ENCODE results near the gene CD320.
"Not testable (repeated sequence)": the region's sequence is repeated elsewhere in the genome, so short reads cannot be mapped to it uniquely, and the experiment has no call there.

CD320 gene

GRCh38 chr19:8306235-8307054 is 1.7 kb downstream of the CD320 start:
- no peak for DNase-seq

DNA sequence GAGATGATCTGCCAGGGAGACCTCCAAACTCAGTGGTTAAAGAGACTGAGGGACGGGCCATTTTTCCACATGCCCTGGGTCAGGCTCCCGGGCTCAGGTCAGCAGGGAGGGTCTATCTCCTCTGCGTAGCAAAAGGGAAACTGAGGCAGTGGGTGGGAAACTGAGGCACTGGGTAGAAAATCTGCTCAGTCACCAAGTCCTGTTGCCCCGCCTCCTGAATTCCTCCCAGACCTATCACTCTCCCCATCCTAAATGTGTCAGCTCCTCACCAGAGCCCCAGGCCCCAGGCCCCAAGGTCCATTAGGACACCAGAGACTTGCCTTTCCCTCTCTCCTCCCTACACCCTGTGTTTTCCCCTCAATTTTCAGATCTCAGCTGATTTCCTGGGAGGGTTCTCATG is 2.4 kb downstream of the CD320 start:
- DNase-seq, result no peak

DNA sequence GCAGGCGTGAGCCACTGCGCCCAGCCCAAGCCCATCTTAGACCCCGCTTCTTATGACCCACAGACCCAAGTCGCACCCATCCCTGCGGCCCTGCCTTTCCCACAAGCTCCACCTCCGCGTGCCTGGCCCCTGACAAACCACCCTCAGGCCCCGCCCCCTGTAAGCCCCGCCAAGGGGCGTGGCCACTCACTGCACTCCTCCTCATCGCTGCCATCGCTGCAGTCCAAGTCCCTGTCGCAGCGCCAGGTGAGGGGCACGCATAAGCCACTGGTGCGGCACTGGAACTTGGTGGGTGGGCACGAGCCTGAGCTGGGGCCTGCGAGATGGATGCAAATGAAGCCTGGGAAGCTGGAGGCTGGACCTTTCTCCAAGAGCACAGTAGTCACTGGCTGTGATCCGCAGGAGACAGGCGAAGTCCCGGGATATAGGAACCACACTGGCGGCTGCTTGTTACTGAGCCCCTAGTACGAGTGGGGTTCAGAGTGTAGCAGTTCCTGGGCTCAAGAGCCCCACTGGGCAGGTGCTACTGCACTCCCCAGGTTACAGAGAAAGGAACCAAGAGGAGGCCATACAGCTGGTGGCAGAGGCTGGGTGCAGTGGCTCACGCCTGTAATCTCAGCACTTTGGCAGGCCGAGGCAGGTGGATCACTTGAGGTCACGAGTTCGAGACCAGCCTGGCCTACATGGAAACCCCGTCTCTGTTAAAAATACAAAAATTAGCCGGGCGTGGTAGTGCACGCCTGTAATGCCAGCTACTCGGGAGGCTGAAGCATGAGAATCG is 3.1 kb downstream of the CD320 start:
- no peak for DNase-seq

DNA sequence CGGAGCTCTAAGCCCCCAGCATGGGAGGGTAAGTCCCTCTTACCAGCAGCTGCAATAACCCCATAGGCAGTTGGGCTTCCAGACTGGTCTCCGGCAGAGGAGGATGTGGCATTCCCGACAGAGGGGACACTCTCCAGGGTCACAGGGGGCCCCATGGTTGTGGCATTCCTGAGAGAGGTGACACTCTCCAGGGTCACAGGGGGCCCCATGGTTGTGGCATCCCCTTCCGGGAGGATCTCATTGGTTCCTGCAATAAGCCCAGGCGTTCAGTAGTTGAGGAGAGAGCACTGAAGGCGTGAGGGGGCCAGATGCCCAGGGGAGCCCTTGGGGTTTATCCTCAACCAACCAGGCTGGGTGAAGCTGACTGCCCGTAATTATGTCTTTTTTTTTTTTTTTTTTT is 5.4 kb downstream of the CD320 start:
- no peak for DNase-seq

- DNase-seq, result no peak
These were observed 5.8 kb downstream of the CD320 start for GRCh38 chr19:8302357-8302691.

DNA sequence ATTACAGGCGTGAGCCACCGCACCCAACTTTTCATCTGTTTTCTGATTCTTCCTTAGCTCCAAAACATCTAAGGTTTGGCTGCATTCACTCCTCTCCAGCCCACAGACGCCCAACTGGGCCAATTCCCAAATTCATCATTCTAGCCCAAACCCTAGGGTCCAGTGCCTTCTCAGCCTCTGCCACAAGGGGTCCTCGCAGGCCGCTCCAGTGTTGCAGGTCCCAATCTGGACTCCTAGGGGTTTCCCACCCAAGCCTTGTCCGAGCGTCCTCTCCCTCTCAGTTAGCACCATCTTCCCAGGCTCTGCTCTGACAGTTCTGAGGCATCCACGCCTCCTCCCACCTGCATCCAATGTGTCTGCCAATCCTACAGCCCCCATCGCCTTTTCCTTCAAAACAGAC is 16.8 kb downstream of the CD320 start:
- not testable (repeated sequence) for DNase-seq

DNA sequence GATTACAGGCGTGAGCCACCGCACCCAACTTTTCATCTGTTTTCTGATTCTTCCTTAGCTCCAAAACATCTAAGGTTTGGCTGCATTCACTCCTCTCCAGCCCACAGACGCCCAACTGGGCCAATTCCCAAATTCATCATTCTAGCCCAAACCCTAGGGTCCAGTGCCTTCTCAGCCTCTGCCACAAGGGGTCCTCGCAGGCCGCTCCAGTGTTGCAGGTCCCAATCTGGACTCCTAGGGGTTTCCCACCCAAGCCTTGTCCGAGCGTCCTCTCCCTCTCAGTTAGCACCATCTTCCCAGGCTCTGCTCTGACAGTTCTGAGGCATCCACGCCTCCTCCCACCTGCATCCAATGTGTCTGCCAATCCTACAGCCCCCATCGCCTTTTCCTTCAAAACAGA is 31.6 kb downstream of the CD320 start:
- not testable (repeated sequence) for DNase-seq

DNA sequence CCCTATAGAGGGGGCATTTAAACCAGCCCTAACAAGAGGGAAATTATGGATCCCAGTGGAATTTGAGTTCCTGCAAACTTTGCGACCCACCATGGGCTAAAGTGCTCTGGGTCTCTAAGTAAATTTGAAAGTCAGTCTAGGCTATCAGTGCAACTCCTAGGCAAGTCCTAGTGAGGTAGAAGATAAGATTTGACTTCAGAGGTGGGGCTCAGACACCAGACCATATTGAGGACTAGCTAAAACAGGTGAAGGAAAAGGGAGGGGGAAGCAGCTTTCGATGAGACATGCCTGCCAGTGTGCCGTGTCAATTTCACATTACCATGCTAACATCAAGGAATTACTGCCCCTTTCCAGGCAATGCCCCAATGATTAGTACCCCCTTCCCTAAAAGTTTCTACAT is 38.4 kb downstream of the CD320 start:
- DNase-seq, result no peak

- no peak for DNase-seq
These were observed 42.3 kb downstream of the CD320 start for GRCh38 chr19:8265872-8266271.

- not testable (repeated sequence) for DNase-seq
These were observed 43.9 kb downstream of the CD320 start for GRCh38 chr19:8264248-8264647.

DNA sequence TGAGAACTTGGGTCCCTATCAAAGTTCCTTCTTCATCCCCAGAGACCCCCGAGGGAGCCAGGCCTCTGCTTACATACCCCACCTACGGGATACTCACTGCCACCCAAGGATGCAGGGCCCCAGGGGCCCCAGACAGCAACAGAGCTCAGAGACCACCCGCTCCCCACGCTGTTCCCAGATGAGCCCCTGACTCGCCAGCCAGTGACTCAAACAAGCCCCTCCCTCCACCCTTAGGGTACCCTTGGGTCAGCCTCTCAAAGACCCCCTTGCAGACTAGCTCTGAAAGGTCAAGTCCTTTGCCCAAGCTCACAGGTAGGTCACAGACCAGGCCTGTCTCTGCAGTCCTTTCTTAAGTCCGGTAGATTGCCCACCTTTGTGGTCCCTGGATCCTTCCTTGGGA is 45.7 kb downstream of the CD320 start:
- DNase-seq, result no peak

- DNase-seq, result no peak
These were observed 46.3 kb downstream of the CD320 start for GRCh38 chr19:8261881-8262280.

- DNase-seq, result no peak
These were observed 46.8 kb downstream of the CD320 start for GRCh38 chr19:8261347-8261746.

DNA sequence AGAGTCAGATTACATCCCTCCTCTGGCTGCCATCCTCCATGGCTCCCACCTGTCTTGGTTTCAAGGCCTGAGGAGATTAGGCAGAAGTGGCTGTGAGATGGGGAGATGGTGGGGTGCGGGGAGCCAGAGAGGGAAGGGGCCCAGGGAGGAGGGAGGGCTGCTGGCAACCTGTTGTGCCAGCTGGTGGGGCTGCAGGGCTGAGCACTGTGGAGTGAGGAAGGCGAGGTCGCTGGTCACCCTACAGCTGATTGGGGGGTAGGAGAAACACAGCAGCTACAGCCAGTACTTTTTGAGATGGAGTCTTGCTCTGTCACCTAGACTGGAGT is 48.3 kb downstream of the CD320 start:
- DNase-seq, result no peak

- no peak for DNase-seq
These were observed 48.8 kb downstream of the CD320 start for GRCh38 chr19:8259142-8259921.

GRCh38 chr19:8257052-8257443 is 51.1 kb downstream of the CD320 start:
- no peak for DNase-seq

DNA sequence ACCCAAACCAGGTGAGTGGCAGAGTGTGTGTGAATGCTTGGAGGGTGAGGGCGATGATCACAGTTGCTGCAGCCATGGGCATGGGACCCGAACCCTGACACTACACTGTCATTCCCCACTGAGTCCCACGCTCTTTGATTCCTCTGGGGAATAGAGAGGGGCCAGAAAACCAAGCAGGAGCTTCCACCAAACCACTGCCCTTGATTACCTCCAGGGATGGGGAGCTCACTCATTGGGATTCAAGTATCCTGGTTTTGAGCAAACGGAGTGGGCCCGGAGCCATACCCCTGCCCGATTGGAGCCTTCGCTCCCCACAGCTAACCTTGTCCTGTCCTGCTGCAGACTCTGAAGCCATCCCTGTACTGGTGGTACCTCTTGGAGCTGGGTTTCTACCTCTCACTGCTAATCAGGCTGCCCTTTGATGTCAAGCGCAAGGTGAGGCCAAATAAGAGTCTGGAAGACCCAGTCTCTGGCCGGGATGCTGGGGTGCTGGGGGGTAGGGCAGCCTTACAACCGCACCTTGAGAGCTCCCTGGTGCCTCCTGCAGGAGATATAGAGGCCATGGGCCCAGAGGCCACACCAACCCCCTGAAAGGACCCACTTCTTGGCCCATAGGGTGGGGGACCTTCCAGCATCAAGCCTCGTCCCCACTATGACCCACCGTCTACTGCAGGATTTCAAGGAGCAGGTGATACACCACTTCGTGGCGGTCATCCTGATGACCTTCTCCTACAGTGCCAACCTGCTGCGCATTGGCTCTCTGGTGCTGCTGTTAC is 51.7 kb downstream of the CD320 start:
- no peak for DNase-seq

DNA sequence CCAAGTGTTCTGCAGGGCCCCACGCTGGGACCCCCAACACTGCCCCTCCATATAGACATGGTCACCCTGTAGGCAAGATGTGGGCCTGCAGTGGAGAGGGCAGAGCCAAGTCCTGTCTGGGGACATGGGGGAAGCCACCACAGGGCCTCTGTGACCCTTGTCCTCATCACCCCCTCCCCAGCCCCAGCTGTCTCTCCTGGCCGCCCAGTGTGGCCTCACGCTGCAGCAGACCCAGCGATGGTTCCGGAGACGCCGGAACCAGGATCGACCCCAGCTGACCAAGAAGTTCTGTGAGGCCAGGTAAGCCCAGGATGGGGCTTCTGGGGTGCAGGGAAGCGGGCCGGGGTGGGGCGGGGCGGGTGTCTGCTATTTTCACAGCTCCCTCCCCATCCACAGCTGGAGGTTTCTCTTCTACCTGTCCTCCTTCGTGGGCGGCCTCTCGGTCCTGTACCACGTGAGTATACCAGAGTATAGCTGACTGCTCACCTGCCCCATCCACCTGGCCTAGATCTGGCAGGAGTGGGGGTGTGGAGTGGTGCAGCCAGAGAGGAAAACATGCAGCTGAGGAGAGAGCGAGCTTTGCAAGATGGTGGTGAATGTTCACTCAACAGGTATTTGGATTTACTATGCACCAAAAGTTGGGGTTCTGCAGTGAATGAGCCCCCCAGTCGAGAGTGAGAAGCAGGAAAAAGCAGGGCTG is 52.6 kb downstream of the CD320 start:
- DNase-seq, result no peak

DNA sequence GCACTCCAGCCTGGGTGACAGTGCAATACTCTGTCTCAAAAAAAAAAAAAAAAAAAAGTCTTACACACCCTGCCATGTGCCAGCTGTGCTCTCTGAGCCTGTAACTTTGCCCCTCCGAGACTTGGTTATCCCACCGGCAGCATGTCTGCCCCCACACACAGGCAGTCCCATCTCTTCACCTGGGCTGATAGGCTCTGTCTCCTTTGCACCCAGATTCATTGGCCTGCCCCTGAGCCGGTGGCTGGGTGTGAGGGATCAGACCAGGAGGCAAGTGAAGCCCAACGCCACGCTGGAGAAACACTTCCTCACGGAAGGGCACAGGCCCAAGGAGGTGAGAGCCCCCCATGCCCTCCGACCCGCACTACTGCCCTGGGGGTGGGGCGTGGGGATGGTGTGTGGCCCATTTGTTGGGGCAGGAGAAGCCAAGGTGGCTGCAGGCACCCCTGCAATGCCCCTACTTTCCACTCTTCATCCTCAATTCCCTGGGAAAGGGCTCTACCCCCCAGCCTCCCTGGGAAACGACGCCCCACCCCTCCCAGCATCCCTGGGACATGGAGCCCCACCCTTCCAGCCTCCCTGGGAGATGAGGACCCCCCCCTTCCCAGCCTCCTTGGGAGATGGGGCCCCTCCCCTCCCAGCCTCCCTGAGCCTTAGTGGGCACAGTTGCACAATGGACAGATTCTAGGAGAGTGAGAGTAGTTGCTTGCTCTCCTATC is 53.7 kb downstream of the CD320 start:
- no peak for DNase-seq

- no peak for DNase-seq
These were observed 54.5 kb downstream of the CD320 start for GRCh38 chr19:8253678-8254077.

DNA sequence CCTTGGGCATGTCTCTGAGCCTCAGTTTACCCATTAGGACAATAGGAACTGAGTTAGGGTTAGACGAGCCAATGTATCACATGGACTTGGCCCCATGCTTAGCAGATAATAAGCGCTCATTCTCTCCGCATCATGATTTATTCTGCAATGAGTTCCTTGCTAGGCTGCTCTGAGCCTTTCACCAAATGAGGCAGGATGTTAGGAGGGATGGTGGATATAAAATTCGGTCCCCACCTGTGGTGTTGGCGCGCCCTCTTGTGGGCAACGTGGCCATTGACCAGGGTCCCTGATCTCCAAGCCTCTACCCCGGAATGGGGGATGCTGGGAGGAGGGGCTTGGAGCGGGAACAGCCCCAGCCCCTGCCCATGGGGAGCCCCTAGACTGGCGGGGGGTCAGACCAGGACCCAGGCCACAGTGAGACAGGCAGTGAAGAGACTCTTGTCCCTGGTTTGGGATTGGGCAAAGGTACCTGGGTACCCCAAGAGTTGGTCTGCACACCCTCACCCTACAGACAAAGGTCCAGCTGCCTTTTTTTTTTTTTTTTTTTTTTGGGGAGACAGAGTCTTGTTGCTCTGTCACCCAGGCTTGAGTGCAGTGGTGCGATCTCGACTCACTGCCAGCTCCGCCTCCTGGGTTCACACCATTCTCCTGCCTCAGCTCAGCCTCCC is 55.1 kb downstream of the CD320 start:
- DNase-seq, result peak; percentile 84

Measured in NCI-H1436 (cell line).